Activated T-cell treated with anti-CD3 and anti-CD28 coated beads, Interleukin-2, amount 50 U/mL, for 24 hours (primary cell): Measurements from ENCODE around the gene S100A13.
"Not testable (repeated sequence)": the region's sequence is repeated elsewhere in the genome, so short reads cannot be mapped to it uniquely, and the experiment has no call there.

Experiments used
- DNase-seq: peaks from one replicate; pipeline ENCODE4 v3.0.0-alpha.2; 2020
- H3K27ac Mint-ChIP-seq: 2 replicates; pipeline ENCODE4 v1.8.0; 2020; ENCODE audit warnings: mild to moderate bottlenecking, mixed read lengths
- H3K27me3 Mint-ChIP-seq: 2 replicates; pipeline ENCODE4 v1.8.0; 2020; ENCODE audit warnings: mixed read lengths
- H3K36me3 Mint-ChIP-seq: 2 replicates; pipeline ENCODE4 v1.8.0; 2020; ENCODE audit warnings: low read depth, mixed read lengths
- H3K4me1 Mint-ChIP-seq: 2 replicates; pipeline ENCODE4 v1.8.0; 2020; ENCODE audit warnings: low read depth, mixed read lengths
- H3K4me3 Mint-ChIP-seq: 2 replicates; pipeline ENCODE4 v1.8.0; 2020; ENCODE audit warnings: mild to moderate bottlenecking, moderate library complexity, mixed read lengths
- H3K9me3 Mint-ChIP-seq: 2 replicates; pipeline ENCODE4 v1.8.0; 2020; ENCODE audit warnings: mixed read lengths

The S100A13 gene

DNA sequence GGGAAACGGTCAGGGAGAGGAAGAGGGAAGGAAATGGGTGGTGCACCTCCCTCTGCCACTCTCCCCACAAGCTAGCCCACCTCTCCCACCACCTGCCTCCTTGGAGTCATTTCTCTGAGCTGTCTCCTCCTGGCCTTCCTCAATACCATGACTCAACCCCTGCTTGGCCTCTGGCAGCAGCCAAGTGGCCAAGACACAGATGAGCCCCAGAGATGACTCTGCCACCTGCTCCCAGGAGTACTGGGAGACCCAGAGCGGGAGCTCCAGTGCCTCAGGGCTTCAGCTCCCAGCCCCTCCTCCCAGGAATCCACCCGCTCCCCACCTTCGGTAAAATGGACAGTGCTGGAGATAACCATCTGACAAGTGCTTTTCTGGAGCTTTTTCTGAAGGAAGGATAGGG, 17.0 kb downstream of the S100A13 start:
- Mint-ChIP-seq H3K36me3 (no peaks in the 10 kb centered on the region), H3K4me1 (no peaks in the 10 kb centered on the region), H3K27ac (peak overlapping the region; percentile 55), H3K4me3 (no peak overlapping the region), H3K9me3 (no peaks in the 10 kb centered on the region), H3K27me3 (no peaks in the 10 kb centered on the region)
- DNase-seq: no peak

DNA sequence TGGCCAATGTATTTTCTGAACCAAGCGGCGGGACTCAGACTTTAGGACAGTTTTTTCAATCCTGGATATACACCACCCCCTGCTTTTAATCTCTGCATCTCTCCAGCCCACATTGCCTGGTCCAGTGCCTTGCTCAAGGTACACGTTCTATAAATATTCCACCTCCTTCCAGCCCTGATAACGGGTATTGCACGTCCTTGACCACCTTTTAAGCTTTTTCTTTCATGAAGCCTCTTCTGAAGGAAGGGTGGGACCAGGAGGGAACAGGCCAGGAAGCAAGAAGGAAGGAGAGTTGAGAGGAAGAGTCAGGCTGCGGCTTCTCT, 17.8 kb downstream of the S100A13 start:
- no peak overlapping the region for H3K27ac Mint-ChIP-seq
- no peaks in the 10 kb centered on the region for H3K9me3 Mint-ChIP-seq
- H3K36me3 Mint-ChIP-seq: no peaks in the 10 kb centered on the region
- H3K4me1 Mint-ChIP-seq: no peaks in the 10 kb centered on the region
- no peak for DNase-seq
- no peak overlapping the region for H3K4me3 Mint-ChIP-seq
- H3K27me3 Mint-ChIP-seq: no peaks in the 10 kb centered on the region

DNA sequence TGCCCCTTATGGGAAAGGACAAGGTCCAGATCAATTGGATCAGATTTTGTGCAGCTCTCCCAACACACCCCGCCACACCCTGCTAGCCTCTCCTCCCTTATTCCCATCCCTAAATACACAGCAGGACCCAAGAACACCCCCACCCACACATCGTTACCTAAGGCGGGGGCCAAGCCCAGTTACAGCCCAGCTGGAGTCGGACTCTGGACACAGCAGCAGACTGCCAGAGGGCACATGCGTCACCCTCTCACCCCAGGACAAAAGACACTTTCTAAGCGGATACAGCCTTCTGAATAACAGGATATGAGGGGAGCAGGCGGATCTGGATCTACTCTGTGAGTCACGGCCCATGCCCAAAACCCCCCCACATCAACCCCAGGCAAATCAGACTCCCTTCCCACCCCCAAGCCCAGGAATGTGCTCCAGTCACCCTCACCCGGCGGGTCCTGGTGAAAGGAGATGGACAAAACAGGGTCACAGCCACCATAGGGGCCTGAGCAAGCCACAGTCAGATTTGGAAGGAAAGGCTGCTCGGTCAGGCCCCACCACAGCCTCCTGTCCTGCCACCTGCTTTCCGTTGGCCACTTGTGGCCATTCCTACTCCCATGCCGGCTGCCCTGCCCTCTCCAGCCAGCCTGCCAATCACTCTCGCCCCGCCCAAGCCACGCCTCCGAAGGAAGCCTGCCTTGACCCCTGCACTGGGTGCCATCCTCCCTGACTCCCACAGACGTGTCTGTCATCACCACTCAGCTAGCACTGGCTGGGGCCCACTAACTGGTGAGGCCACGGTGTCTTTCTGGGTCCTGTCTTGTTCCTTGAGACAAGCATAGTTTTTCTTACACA, 18.3 kb downstream of the S100A13 start:
- H3K9me3 Mint-ChIP-seq: no peaks in the 10 kb centered on the region
- H3K4me3 Mint-ChIP-seq: no peak overlapping the region
- H3K27ac Mint-ChIP-seq: no peak overlapping the region
- H3K36me3 Mint-ChIP-seq: no peaks in the 10 kb centered on the region
- no peaks in the 10 kb centered on the region for H3K4me1 Mint-ChIP-seq
- no peak for DNase-seq
- H3K27me3 Mint-ChIP-seq: no peaks in the 10 kb centered on the region

DNA sequence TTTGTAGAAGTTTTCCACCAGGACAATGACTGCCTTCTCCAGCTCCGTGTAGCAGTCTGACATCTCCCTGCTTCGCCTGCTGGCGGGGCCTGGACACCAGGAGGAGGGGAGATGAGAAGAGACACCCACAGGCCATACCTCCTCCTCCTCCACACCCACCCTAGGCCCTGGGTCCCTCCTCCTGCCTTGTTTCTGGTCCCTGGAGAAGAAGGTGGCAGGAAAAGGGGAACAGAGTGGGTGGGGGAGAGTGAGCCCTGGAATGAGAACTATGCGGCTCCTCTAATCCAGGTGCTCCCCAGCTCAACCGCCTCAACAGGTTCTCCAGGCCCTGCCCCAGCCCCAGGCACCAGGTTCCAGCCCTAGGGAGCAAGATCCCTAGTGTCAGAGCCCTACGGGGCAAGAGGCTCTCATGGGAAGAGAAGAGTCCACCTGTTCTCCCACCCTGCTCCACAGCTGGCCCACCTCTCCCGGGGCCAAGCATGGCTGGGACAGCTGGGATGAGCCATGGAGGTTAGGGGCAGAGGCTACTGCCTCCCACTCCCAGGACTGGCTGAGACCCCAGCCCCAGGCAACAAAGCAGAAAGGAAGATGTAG, 19.1 kb downstream of the S100A13 start:
- Mint-ChIP-seq H3K4me1 (no peaks in the 10 kb centered on the region), H3K4me3 (no peak overlapping the region), H3K36me3 (no peaks in the 10 kb centered on the region), H3K27me3 (no peaks in the 10 kb centered on the region), H3K9me3 (no peaks in the 10 kb centered on the region), H3K27ac (no peak overlapping the region)
- DNase-seq: no peak

DNA sequence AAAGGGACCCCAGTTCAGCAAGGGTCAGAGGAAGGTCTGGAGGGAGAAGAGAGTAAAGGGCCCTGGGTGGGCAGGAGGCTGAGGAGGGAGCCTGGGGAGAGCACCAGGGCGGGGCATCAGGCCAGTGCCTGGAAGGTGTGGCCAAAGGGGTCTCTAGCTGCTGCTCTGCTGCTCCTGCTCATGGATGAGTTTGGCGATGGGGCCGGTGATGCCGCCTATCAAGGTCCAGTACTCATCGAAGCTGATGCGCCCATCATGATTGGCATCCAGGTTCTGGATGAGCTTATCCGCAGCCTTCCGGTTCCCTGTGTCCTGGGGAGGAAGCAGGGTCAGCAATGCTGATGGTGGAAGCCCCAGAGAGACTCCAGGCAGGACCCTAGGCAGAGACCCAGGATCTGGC, 19.9 kb downstream of the S100A13 start:
- H3K27ac Mint-ChIP-seq: no peak overlapping the region
- no peaks in the 10 kb centered on the region for H3K27me3 Mint-ChIP-seq
- H3K9me3 Mint-ChIP-seq: no peaks in the 10 kb centered on the region
- H3K4me1 Mint-ChIP-seq: peaks cover 2% of the 10 kb centered on the region
- no peak overlapping the region for H3K4me3 Mint-ChIP-seq
- no peak for DNase-seq
- no peaks in the 10 kb centered on the region for H3K36me3 Mint-ChIP-seq

DNA sequence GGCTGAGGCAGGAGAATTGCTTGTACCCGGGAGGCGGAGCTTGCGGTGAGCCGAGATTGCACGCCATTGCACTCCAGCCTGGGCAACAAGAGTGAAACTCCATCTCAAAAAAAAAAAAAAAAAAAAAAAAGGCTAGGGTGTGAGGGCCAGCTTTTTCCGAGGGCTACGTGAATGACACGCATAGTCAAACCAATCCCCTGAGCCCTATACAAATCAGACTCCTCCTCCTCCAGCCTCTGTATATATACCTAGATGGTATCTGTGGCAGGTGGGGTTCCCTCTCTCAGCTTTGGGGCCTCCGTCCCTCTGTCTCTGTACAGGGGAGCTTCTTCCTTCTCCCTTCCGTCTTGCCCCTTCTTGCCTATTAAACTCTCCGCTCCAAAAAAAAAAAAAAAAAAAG, 21.1 kb downstream of the S100A13 start:
- peaks cover 6% of the 10 kb centered on the region for H3K4me1 Mint-ChIP-seq
- no peak overlapping the region for H3K27ac Mint-ChIP-seq
- no peak overlapping the region for H3K4me3 Mint-ChIP-seq
- no peaks in the 10 kb centered on the region for H3K36me3 Mint-ChIP-seq
- H3K27me3 Mint-ChIP-seq: no peaks in the 10 kb centered on the region
- H3K9me3 Mint-ChIP-seq: no peaks in the 10 kb centered on the region
- no peak for DNase-seq

DNA sequence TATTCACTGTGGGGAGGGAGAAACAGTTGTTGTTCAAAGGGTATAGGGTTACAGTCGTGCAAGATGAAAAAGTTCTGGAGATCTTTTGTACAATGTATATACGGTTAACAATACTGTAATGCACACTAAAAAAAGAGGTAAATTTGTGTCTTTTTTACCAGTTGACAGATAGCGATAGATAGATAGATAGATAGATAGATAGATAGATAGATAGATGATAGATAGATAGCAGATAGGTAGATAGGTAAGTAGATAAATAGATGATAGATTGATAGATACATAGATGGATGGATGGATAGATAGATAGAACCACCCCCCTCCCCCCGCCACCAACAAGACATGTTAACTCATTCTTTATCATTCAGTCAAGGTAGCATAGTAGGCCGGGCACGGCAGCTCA, 24.6 kb downstream of the S100A13 start:
- Mint-ChIP-seq H3K36me3 (no peaks in the 10 kb centered on the region), H3K27me3 (no peaks in the 10 kb centered on the region), H3K9me3 (no peaks in the 10 kb centered on the region), H3K27ac (no peak overlapping the region), H3K4me1 (peaks cover 15% of the 10 kb centered on the region), H3K4me3 (no peak overlapping the region)
- DNase-seq: no peak

DNA sequence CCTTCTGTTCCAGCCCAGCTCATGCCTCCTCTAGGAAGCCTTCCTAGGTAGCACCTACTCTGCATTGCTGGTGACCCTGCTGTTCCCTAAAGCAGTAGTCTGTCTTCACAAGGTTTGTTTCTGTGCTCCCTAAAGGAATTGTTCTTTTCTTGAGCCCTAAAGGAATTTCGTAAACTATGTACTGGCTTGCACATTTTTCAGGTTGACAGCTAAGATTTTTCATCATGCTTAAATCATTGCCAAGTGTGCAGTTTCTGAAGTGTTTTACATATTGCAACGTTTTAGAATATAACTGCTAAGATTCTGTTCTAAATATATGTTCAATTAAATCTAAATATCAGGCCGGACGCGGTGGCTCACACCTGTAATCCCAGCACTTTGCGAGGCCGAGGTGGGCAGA, 27.5 kb downstream of the S100A13 start:
- H3K27ac Mint-ChIP-seq: no peak overlapping the region
- DNase-seq: no peak
- H3K36me3 Mint-ChIP-seq: no peaks in the 10 kb centered on the region
- H3K4me3 Mint-ChIP-seq: no peak overlapping the region
- H3K27me3 Mint-ChIP-seq: no peaks in the 10 kb centered on the region
- peaks cover 24% of the 10 kb centered on the region for H3K4me1 Mint-ChIP-seq
- no peaks in the 10 kb centered on the region for H3K9me3 Mint-ChIP-seq

DNA sequence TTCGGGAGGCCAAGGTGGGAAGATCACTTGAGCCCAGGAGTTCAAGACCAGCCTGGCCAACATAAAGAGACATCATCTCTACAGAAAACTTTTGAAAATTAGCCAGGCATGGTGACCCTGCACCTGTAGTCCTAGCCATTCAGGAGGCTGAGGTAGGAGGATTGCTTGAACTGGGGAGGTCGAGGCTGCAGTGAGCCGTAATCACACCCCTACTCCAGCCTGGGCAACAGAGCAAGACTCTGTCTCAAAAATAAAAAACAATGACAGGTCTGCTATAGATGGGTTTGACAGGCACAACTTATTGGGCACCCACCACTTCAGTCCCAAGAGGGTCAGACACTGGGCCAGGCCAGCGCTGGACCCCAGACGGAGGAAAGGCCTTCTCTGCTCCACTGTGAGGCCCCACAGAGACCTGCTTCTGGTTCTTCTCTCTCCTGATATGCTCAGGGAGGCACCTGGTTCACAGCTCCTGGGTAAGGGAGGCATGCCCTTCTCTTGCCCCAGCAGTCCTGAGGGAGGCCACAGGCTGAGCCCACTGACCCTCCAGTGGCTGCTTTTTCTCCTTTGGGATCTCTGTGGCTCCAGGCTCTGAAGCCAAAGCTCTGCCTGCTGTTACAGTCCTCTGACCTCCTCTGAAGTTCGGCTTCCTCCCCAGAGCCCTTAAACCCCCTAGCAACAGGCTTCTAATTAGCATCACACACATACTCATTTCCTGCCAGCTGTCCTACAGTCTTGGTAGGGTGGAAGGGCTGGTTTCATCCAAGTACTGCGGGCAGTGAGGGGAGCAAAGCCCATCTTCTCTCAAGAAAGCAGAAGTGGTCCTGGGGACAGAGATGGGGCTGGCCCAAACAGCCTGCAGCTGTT, 28.8 kb downstream of the S100A13 start:
- no peaks in the 10 kb centered on the region for H3K36me3 Mint-ChIP-seq
- peak overlapping the region; percentile 67 for H3K27ac Mint-ChIP-seq
- peaks cover 24% of the 10 kb centered on the region for H3K4me1 Mint-ChIP-seq
- no peaks in the 10 kb centered on the region for H3K27me3 Mint-ChIP-seq
- H3K9me3 Mint-ChIP-seq: no peaks in the 10 kb centered on the region
- DNase-seq: no peak
- no peak overlapping the region for H3K4me3 Mint-ChIP-seq

DNA sequence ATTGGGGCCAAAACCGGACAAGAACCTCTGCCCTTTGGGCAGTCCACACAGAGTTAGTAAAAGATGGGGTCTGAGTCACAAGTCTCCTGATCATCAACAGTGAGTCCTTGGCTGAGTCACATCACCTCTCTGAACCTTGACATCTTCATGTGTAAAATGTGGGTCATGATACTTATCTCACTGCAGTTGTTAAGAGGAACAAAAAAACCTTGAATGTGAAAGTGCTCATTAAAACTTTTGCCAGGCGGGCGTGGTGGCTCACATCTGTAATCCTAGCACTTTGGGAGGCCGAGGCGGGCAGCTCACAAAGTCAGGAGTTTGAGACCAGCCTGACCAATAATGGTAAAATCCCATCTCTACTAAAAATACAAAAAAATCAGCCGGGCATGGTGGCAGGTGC, 30.1 kb downstream of the S100A13 start:
- Mint-ChIP-seq H3K4me3 (no peak overlapping the region), H3K36me3 (no peaks in the 10 kb centered on the region), H3K4me1 (peaks cover 20% of the 10 kb centered on the region), H3K27me3 (no peaks in the 10 kb centered on the region), H3K27ac (peak overlapping the region; percentile 72), H3K9me3 (no peaks in the 10 kb centered on the region)
- DNase-seq: no peak

DNA sequence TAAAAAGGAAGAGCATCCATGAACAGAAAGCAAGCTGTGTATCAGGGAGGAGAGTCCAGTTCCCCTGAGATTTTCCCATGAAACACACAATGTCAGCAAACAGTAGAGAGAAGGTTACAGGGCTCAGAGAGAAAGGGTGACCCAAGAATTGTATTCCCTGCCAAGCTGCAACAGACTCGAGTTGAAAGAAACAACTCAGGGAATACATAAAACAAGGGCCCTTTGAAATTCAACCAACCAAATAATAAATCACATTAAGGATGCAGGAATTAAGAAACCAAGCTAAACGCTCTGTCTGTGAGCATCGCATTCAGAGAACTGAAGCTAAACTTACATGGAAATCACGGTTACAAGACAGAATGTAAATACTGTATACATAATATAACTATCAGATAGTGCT, 34.6 kb downstream of the S100A13 start:
- no peaks in the 10 kb centered on the region for H3K9me3 Mint-ChIP-seq
- H3K4me1 Mint-ChIP-seq: peaks cover 9% of the 10 kb centered on the region
- DNase-seq: no peak
- no peaks in the 10 kb centered on the region for H3K27me3 Mint-ChIP-seq
- no peak overlapping the region for H3K27ac Mint-ChIP-seq
- H3K36me3 Mint-ChIP-seq: no peaks in the 10 kb centered on the region
- no peak overlapping the region for H3K4me3 Mint-ChIP-seq

DNA sequence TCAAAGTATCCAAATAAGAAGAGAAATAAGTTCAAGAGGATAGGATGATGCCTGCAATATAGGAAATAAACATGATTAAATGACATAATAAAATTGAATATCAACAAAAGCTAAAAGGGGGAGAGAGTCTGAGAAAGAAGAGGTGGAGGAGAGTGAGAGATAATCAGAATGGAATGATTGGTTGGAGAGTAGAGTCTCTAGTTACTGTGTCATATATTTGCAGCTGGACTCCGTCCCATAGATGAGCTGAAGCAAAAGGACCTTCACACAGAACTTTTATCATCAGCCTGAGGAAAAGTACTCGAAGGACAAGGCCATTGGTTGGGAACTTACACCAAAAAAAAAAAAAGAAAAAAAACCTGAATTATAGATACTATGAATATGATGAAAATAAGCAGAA, 38.8 kb downstream of the S100A13 start:
- no peaks in the 10 kb centered on the region for H3K36me3 Mint-ChIP-seq
- no peak overlapping the region for H3K27ac Mint-ChIP-seq
- no peaks in the 10 kb centered on the region for H3K4me1 Mint-ChIP-seq
- no peaks in the 10 kb centered on the region for H3K9me3 Mint-ChIP-seq
- no peak overlapping the region for H3K4me3 Mint-ChIP-seq
- peaks cover 4% of the 10 kb centered on the region for H3K27me3 Mint-ChIP-seq
- DNase-seq: no peak

DNA sequence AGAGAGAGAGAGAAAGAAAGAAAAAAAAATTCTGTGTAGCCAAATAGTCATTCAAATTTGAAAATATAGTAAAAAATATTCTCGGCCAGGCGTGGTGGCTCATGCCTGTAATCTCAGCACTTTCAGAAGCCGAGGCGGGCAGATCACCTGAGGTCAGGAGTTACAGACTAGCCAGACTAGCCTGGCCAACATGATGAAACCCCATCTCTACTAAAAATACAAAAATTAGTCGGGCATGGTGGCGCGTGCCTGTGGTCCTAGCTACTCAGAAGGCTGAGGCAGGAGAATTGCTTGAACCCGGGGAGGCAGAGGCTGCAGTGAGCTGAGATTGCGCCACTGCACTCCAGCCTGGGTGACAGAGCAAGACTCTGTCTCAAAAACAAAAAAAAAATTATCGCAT, 39.3 kb downstream of the S100A13 start:
- H3K27ac Mint-ChIP-seq, DNase-seq, H3K36me3 Mint-ChIP-seq, H3K9me3 Mint-ChIP-seq, H3K4me3 Mint-ChIP-seq, H3K27me3 Mint-ChIP-seq, H3K4me1 Mint-ChIP-seq: not testable (repeated sequence)

DNA sequence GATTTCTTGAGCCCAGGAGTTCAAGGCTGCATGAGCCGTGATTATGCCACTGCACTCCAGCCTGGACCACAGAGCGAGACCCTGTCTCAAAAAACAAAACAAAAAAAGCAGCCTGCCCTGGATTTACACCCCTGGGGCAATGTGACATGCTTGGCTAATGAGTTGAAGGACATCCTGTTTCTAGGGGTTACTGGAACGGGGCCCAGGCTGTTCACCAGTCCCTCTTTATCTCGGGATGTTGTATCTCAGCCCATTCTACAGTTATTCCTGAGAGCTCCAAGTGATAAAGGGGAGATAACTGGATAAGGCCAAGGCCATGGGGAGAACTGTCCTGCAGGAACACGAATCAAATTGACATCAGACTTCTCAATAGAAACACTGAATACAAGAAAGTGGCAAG, 40.0 kb downstream of the S100A13 start:
- Mint-ChIP-seq H3K36me3 (no peaks in the 10 kb centered on the region), H3K9me3 (no peaks in the 10 kb centered on the region), H3K4me3 (no peak overlapping the region), H3K4me1 (no peaks in the 10 kb centered on the region), H3K27ac (no peak overlapping the region), H3K27me3 (peaks cover 4% of the 10 kb centered on the region)
- DNase-seq: no peak

DNA sequence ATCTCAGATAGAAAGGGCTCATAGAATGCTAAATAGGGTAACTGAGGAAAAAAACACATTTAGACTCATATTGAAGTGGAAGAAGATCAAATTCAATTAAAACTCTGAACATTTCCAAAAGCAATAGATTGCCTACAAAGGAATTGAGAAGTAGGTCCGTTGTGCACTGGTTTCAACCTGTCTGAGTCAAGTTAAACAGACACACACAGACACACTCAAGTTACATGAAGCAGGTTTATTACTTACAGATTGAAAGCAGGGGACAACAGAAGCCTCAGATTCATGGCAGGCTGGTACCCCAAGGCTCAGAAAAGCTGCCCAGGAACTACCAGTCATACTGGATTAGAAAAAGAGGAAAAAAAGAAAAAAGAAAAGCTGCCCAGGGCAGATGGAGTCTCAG, 41.0 kb downstream of the S100A13 start:
- Mint-ChIP-seq H3K27ac (no peak overlapping the region), H3K36me3 (no peaks in the 10 kb centered on the region), H3K9me3 (no peaks in the 10 kb centered on the region), H3K4me1 (no peaks in the 10 kb centered on the region), H3K4me3 (no peak overlapping the region), H3K27me3 (peaks cover 4% of the 10 kb centered on the region)
- no peak for DNase-seq
